Glutamatergic neuron (in vitro differentiated cells): ENCODE results near the gene TELO2. TPM values are rescaled to one million over a fixed set of nuclear protein-coding genes. Genes with fewer than 3 reads are reported as not detected.

Experiments used
- DNase-seq: peaks from one replicate; pipeline ENCODE4 v3.0.0; 2022
- H3K27ac Mint-ChIP-seq: one replicate; pipeline ENCODE4 v1.8.0; 2020; ENCODE audit warnings: mild to moderate bottlenecking, mixed read lengths, inconsistent platforms; ENCODE audit not compliant: unreplicated experiment
- H3K27me3 Mint-ChIP-seq: one replicate; pipeline ENCODE4 v1.8.0; 2020; ENCODE audit warnings: mild to moderate bottlenecking, moderate library complexity, mixed read lengths, inconsistent platforms; ENCODE audit not compliant: unreplicated experiment
- H3K36me3 Mint-ChIP-seq: one replicate; pipeline ENCODE4 v1.8.0; 2020; ENCODE audit warnings: mild to moderate bottlenecking, mixed read lengths, inconsistent platforms; ENCODE audit not compliant: unreplicated experiment
- H3K4me1 Mint-ChIP-seq: one replicate; pipeline ENCODE4 v1.8.0; 2020; ENCODE audit warnings: mild to moderate bottlenecking, low read depth, mixed read lengths, inconsistent platforms; ENCODE audit not compliant: unreplicated experiment
- H3K4me3 Mint-ChIP-seq: one replicate; pipeline ENCODE4 v1.8.0; 2020; ENCODE audit warnings: mild to moderate bottlenecking, mixed read lengths, inconsistent platforms; ENCODE audit not compliant: unreplicated experiment
- H3K9me3 Mint-ChIP-seq: one replicate; pipeline ENCODE4 v1.8.0; 2020; ENCODE audit warnings: mild to moderate bottlenecking, moderate library complexity, mixed read lengths, inconsistent platforms; ENCODE audit not compliant: unreplicated experiment
- total RNA-seq: library from RNA; stranded (reverse); fragmentation: NEBNext Ultra II Directional; extraction: Animal tissue kit (Norgen Biotek cat#: 25700); gene quantifications from one replicate; pipeline ENCODE4 v1.2.1, GENCODE V29; 2021; ENCODE audit not compliant: unreplicated experiment
- TF ChIP-seq, protein P1 (sequence below): fragments of 200-600 bp; sonication (generic); IDR thresholded peaks from one replicate; pipeline ENCODE4 v1.5.0; 2021; ENCODE audit not compliant: partially characterized antibody, unreplicated experiment

TELO2 gene
- total RNA-seq, 1 donor from 2014 or later = 101 TPM

DNA sequence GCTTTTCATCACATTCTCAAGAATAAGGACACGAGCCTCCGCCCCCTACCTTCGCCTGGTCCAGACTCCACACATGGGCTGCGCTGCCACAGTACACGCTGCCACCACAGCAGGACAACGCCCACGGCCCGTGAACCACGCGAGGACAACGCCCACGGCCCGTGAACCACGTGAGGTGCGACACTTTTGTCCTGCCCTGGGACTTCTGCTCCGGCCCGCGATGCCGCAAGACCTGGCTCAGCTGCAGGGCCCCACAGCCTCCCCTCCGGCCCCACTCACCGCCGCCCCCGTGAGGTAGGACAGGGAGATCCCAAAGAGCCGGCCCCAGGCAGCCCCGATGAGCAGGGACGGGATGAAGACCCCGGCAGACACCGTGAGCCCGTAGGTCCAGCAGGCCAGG lies 42.9 kb upstream of the TELO2 start:
- peaks cover 4% of the 10 kb centered on the region for H3K27me3 Mint-ChIP-seq
- H3K27ac Mint-ChIP-seq = no peak overlapping the region

DNA sequence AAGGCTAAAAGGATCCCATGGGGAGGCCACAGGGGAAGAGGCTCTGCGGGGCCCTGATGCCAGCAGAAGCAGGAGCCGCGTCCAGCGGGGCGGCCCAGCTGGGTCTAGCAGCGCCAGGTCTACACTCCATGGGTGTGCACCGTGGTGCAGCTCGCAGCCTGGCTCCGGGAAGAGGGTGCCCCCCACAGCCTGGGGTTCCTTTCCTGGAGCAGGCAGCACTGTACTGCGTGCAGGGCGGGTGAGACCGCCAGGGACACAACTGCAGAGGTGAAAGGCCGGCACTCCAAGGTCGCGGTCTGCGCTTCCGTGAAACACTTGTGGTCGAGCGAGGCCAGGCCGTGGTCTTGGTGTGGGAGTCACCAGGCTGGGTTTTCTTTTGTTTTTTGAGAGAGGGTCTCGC lies 42.3 kb upstream of the TELO2 start:
- H3K4me1 Mint-ChIP-seq = no peaks in the 10 kb centered on the region
- DNase-seq = no peak
- no peaks in the 10 kb centered on the region for H3K36me3 Mint-ChIP-seq
- H3K9me3 Mint-ChIP-seq = peaks cover 2% of the 10 kb centered on the region
- H3K27me3 Mint-ChIP-seq = peaks cover 4% of the 10 kb centered on the region
- H3K27ac Mint-ChIP-seq = no peak overlapping the region
- H3K4me3 Mint-ChIP-seq = no peak overlapping the region
- TF ChIP-seq, protein P1, sequence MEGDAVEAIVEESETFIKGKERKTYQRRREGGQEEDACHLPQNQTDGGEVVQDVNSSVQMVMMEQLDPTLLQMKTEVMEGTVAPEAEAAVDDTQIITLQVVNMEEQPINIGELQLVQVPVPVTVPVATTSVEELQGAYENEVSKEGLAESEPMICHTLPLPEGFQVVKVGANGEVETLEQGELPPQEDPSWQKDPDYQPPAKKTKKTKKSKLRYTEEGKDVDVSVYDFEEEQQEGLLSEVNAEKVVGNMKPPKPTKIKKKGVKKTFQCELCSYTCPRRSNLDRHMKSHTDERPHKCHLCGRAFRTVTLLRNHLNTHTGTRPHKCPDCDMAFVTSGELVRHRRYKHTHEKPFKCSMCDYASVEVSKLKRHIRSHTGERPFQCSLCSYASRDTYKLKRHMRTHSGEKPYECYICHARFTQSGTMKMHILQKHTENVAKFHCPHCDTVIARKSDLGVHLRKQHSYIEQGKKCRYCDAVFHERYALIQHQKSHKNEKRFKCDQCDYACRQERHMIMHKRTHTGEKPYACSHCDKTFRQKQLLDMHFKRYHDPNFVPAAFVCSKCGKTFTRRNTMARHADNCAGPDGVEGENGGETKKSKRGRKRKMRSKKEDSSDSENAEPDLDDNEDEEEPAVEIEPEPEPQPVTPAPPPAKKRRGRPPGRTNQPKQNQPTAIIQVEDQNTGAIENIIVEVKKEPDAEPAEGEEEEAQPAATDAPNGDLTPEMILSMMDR = no peak

More for the DNA sequence above, 42.9 kb upstream of the TELO2 start:
- Mint-ChIP-seq H3K4me1 (no peaks in the 10 kb centered on the region), H3K9me3 (peaks cover 2% of the 10 kb centered on the region), H3K4me3 (no peak overlapping the region), H3K36me3 (no peaks in the 10 kb centered on the region)
- TF ChIP-seq, protein P1 = no peak
- DNase-seq = no peak

DNA sequence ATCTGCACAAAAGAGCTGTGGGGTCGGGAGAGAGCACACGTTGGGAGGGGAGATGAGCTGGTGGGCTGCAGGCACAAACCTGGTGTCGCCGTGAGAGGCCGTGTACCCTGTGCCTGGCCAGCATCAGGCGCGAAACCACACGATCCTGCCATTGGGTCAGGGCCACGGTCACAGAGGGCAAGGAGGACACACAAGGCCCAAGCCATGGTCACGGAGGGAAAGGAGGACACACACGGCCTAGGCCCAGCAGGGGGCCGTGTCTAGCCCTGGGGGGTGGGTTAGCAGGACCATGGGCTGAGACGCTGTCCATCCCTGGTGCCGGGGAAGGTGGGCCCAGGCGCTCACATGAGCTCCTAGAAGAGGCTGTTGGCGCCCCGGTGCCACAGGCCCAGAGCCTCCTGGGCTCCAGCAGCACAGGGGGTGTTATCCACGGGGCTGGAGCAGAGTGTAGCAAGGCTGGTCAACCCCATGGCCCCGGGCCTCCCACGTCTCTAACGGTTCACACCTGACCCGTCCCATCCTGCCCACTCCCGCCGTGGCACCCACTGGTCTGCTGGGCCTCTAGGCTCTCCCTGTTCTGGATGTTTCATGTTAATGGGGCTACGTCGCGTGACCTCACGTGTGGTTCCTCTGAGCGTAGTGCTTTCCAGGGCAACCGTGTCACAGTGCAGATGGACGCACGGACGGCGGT lies 41.3 kb upstream of the TELO2 start:
- no peak overlapping the region for H3K4me3 Mint-ChIP-seq
- H3K9me3 Mint-ChIP-seq = peaks cover 2% of the 10 kb centered on the region
- H3K27me3 Mint-ChIP-seq = peaks cover 7% of the 10 kb centered on the region
- no peak overlapping the region for H3K27ac Mint-ChIP-seq
- TF ChIP-seq, protein P1 = no peak
- no peaks in the 10 kb centered on the region for H3K36me3 Mint-ChIP-seq
- no peaks in the 10 kb centered on the region for H3K4me1 Mint-ChIP-seq
- no peak for DNase-seq

DNA sequence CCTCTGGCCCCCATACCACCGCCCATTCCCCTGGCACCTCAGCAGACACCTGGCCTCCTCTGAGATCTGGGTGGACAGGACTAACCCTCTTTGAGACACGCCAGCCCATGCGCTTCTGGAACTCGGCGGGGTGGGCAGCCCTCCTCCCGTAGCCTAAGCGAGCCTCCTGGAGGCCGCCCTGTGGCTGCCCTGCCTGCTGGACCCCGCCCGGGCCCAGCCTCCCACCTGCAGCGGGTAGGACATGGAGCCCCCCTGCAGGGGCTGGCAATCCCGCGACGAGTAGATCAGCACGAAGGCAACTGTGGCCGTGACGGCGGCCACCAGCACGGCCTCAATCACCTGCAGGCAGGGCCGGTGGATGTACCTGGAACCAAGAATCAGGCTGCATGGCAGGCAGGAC lies 40.6 kb upstream of the TELO2 start:
- peaks cover 2% of the 10 kb centered on the region for H3K9me3 Mint-ChIP-seq
- H3K27ac Mint-ChIP-seq = no peak overlapping the region
- no peak for DNase-seq
- no peaks in the 10 kb centered on the region for H3K36me3 Mint-ChIP-seq
- peaks cover 7% of the 10 kb centered on the region for H3K27me3 Mint-ChIP-seq
- no peaks in the 10 kb centered on the region for H3K4me1 Mint-ChIP-seq
- no peak overlapping the region for H3K4me3 Mint-ChIP-seq
- TF ChIP-seq, protein P1 = no peak

DNA sequence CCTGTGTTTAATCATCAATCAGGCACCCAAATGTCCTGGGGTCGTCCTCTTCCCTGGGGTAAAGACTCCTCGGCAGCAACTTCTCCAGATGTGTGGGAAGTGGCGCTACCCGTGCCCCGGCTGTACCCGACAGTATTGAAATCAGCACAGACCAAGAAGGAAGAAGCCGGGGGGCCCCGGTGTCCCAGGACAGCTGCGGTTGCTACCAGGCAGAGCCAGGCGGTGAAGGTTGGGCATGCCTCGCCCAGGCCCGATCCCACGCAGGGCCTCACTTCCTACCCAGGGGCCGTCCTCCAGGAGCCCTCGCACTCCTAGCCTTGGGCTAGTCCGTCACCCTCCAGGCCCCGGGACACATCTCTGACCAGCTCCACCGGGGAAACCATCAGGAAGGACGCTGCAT lies 39.8 kb upstream of the TELO2 start:
- no peak for DNase-seq
- Mint-ChIP-seq H3K4me1 (no peaks in the 10 kb centered on the region), H3K9me3 (no peaks in the 10 kb centered on the region), H3K36me3 (no peaks in the 10 kb centered on the region), H3K27ac (no peak overlapping the region), H3K4me3 (no peak overlapping the region), H3K27me3 (peaks cover 7% of the 10 kb centered on the region)
- TF ChIP-seq, protein P1 = no peak
